Tibial nerve (tissue), 4 donors: ENCODE data around the gene VTI1A. TPM values are rescaled to one million over a fixed set of nuclear protein-coding genes. Genes with fewer than 3 reads are reported as not detected.

Experiments
- DNase-seq, 2 donors: peaks; one replicate each; pipeline ENCODE4 v3.0.0-alpha.2; 2019; ENCODE audit warnings: low spot score in 2 of 2
- H3K27ac ChIP-seq, 4 donors: fragments of 200-600 bp; sonication (generic) in 3 of 4; one replicate each; pipeline ENCODE4 v1.5.1; 2017 to 2019; ENCODE audit warnings: mild to moderate bottlenecking in 1 of 4
- H3K27me3 ChIP-seq, 2 donors: fragments of 200-600 bp; sonication (generic) in 1 of 2; one replicate each; pipeline versions ENCODE4 v1.5.1 to v1.6.0; 2017 to 2019
- H3K36me3 ChIP-seq, 3 donors: fragments of 200-600 bp; sonication (generic); one replicate each; pipeline ENCODE4 v1.5.1; 2018 to 2019
- H3K4me1 ChIP-seq, 4 donors: fragments of 200-600 bp; sonication (generic) in 3 of 4; one replicate each; pipeline ENCODE4 v1.5.1; 2017 to 2019
- H3K4me3 ChIP-seq, 4 donors: fragments of 200-600 bp; sonication (generic) in 3 of 4; one replicate each; pipeline ENCODE4 v1.5.1; 2017 to 2019; ENCODE audit warnings: mild to moderate bottlenecking in 1 of 4, moderate library complexity in 1 of 4
- H3K9me3 ChIP-seq, 4 donors: fragments of 200-600 bp; sonication (generic) in 3 of 4; one replicate each; pipeline ENCODE4 v1.5.1; 2017 to 2019
- EP300 ChIP-seq, 2 donors: sonication (generic); formaldehyde crosslinking; IDR thresholded peaks; one replicate each; pipeline ENCODE4 v1.6.1; 2017; ENCODE audit warnings: antibody characterized with exemption in 2 of 2, mild to moderate bottlenecking in 1 of 2
- POLR2A ChIP-seq, 2 donors: fragments of 450-650 bp; IDR thresholded peaks; one replicate each; pipeline ENCODE4 v1.6.1; 2017; ENCODE audit warnings: antibody characterized with exemption in 2 of 2, mild to moderate bottlenecking in 2 of 2, moderate library complexity in 2 of 2
- WGBS, 2 donors: methylation state at CpG; one replicate each; pipeline ENCODE4 v1.1.5; 2018; 5-methylcytosine and 5-hydroxymethylcytosine counted together
- total RNA-seq, 4 donors: library from RNA; depleted of rRNA; stranded (reverse); fragments of >200 nt; gene quantifications; one replicate each; pipeline ENCODE4 v1.1.0, GENCODE V29; 2016
- TF ChIP-seq, protein P1 (sequence below), 5 experiments: fragments of 200-600 bp in 3 of 5; fragments of 450-650 bp in 2 of 5; sonication (generic) in 3 of 5; IDR thresholded peaks; one replicate each; pipeline ENCODE4 v1.5.1; 2016 to 2019; ENCODE audit warnings: antibody characterized with exemption in 5 of 5, mild to moderate bottlenecking in 3 of 5, moderate library complexity in 2 of 5

VTI1A gene
- total RNA-seq, 4 donors from 2014 or later = 96.5 to 253 (median 127) TPM

- TF ChIP-seq POLR2A (IDR thresholded peaks at IDR 0.05) (no peak), EP300 (IDR thresholded peaks at IDR 0.05) (no peak)
- TF ChIP-seq, protein P1, sequence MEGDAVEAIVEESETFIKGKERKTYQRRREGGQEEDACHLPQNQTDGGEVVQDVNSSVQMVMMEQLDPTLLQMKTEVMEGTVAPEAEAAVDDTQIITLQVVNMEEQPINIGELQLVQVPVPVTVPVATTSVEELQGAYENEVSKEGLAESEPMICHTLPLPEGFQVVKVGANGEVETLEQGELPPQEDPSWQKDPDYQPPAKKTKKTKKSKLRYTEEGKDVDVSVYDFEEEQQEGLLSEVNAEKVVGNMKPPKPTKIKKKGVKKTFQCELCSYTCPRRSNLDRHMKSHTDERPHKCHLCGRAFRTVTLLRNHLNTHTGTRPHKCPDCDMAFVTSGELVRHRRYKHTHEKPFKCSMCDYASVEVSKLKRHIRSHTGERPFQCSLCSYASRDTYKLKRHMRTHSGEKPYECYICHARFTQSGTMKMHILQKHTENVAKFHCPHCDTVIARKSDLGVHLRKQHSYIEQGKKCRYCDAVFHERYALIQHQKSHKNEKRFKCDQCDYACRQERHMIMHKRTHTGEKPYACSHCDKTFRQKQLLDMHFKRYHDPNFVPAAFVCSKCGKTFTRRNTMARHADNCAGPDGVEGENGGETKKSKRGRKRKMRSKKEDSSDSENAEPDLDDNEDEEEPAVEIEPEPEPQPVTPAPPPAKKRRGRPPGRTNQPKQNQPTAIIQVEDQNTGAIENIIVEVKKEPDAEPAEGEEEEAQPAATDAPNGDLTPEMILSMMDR (IDR thresholded peaks at IDR 0.05) = no peak
- Histone ChIP-seq H3K36me3 (no peaks in the 10 kb centered on the region), H3K4me3 (no peak overlapping the region), H3K27ac (no peak overlapping the region), H3K4me1 (peaks cover 0 to 13% (median 0%) of the 10 kb centered on the region in 4 donors), H3K27me3 (no peaks in the 10 kb centered on the region), H3K9me3 (no peaks in the 10 kb centered on the region)
- WGBS, 2 donors = 68 to 84% methylated on average over 5 of the region's 5 CpGs
- no peak for DNase-seq
Observed at GRCh38 chr10:112698818-112699164, 251.8 kb downstream of the VTI1A start.

- Histone ChIP-seq H3K4me3 (no peak overlapping the region), H3K36me3 (no peaks in the 10 kb centered on the region), H3K4me1 (peaks cover 0 to 13% (median 0%) of the 10 kb centered on the region in 4 donors), H3K27me3 (no peaks in the 10 kb centered on the region), H3K9me3 (no peaks in the 10 kb centered on the region), H3K27ac (no peak overlapping the region)
- TF ChIP-seq, protein P1 (IDR thresholded peaks at IDR 0.05) = no peak
- TF ChIP-seq EP300 (IDR thresholded peaks at IDR 0.05) = no peak
- TF ChIP-seq POLR2A (IDR thresholded peaks at IDR 0.05) = no peak
- DNase-seq = no peak
Observed at GRCh38 chr10:112700215-112700671, 253.2 kb downstream of the VTI1A start.

GRCh38 chr10:112701211-112701877 is 254.3 kb downstream of the VTI1A start:
- Histone ChIP-seq H3K27ac (no peak overlapping the region), H3K4me1 (peaks cover 0 to 9% (median 0%) of the 10 kb centered on the region in 4 donors), H3K4me3 (no peak overlapping the region), H3K36me3 (no peaks in the 10 kb centered on the region), H3K27me3 (no peaks in the 10 kb centered on the region), H3K9me3 (no peaks in the 10 kb centered on the region)
- 59 to 60% methylated on average over 4 of the region's 4 CpGs for WGBS, 2 donors
- TF ChIP-seq EP300 (IDR thresholded peaks at IDR 0.05) (no peak), POLR2A (IDR thresholded peaks at IDR 0.05) (no peak)
- TF ChIP-seq, protein P1 (IDR thresholded peaks at IDR 0.05) = no peak
- no peak for DNase-seq

DNA sequence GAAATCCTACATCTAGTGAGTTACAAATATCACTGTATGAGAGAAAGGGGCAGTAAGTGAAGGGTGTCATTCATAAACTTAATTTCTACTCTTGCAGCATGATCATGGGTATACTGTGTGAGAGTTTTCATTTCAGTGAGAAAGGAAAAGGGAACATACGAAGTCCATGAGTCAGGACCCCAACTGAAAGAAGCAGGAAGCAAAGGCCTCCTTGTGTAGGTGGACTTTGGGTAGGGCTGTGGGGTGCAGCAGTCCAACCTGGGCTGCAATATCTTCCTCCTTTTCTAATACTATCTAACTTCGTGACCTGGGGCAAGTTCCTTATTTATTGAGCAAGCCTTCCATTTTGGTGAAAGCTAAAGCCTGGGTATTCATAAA is 254.9 kb downstream of the VTI1A start:
- H3K27me3 ChIP-seq = no peaks in the 10 kb centered on the region
- 75 to 79% methylated on average over 2 of the region's 2 CpGs for WGBS, 2 donors
- no peaks in the 10 kb centered on the region for H3K9me3 ChIP-seq
- H3K4me3 ChIP-seq = no peak overlapping the region
- TF ChIP-seq, protein P1 (IDR thresholded peaks at IDR 0.05) = no peak
- TF ChIP-seq POLR2A (IDR thresholded peaks at IDR 0.05) (no peak), EP300 (IDR thresholded peaks at IDR 0.05) (no peak)
- H3K36me3 ChIP-seq = no peaks in the 10 kb centered on the region
- peaks cover 0 to 4% (median 0%) of the 10 kb centered on the region in 4 donors for H3K4me1 ChIP-seq
- no peak for DNase-seq
- no peak overlapping the region for H3K27ac ChIP-seq

GRCh38 chr10:112706577-112706976 is 259.6 kb downstream of the VTI1A start:
- no peak for DNase-seq
- H3K27me3 ChIP-seq = no peaks in the 10 kb centered on the region
- no peak overlapping the region for H3K27ac ChIP-seq
- WGBS, 2 donors = 94 to 97% methylated on average over 6 of the region's 6 CpGs
- no peak overlapping the region for H3K4me3 ChIP-seq
- H3K9me3 ChIP-seq = no peaks in the 10 kb centered on the region
- TF ChIP-seq EP300 (IDR thresholded peaks at IDR 0.05) (no peak), POLR2A (IDR thresholded peaks at IDR 0.05) (no peak)
- TF ChIP-seq, protein P1 (IDR thresholded peaks at IDR 0.05) = no peak
- no peaks in the 10 kb centered on the region for H3K36me3 ChIP-seq
- no peaks in the 10 kb centered on the region for H3K4me1 ChIP-seq
